ENCODE results near the gene HELT. TPM values are rescaled to one million over a fixed set of nuclear protein-coding genes. Genes with fewer than 3 reads are reported as not detected.

HELT gene
- total and polyA plus RNA-seq, 2 donors (not counting 3 experiments of a cell fraction or from before 2014, with no cell fraction given): not detected

- BruUV-seq (replicated peaks): no TSS peak
- intact Hi-C loops (cut with micrococcal nuclease): no loop called here
- Histone ChIP-seq H3K4me3 (replicated peaks in 1 of 3; ENCODE audit: insufficient read depth in 1 of 3, low read depth in 1 of 3, low read length in 3 of 3) (no peak overlapping the region), H3K36me3 (ENCODE audit: control insufficient read depth in 2 of 2, extremely low read depth in 1 of 2, insufficient read depth in 2 of 2, low read length in 2 of 2) (no peaks in the 10 kb centered on the region), H3K79me2 (ENCODE audit: control insufficient read depth, insufficient read depth, low read length) (no peaks in the 10 kb centered on the region), H3K27me3 (ENCODE audit: control insufficient read depth in 2 of 2, insufficient read depth in 2 of 2, low read length in 2 of 2) (peaks cover 0 to 16% of the 10 kb centered on the region in 2 experiments), H2AFZ (ENCODE audit: low read depth, low read length) (no peak overlapping the region), H3K9ac (replicated peaks; ENCODE audit: extremely low read depth, insufficient read depth, low read length) (no peak overlapping the region), H3K27ac (ENCODE audit: insufficient read depth, low read depth, low read length) (no peak overlapping the region), H4K20me1 (replicated peaks; ENCODE audit: control insufficient read depth, extremely low read depth, insufficient read depth, low read length) (no peaks in the 10 kb centered on the region), H3K4me2 (ENCODE audit: insufficient read depth, low read length) (no peak overlapping the region), H3K9me3 (replicated peaks; ENCODE audit: control insufficient read depth, insufficient read depth, low read length) (no peaks in the 10 kb centered on the region), H3K9me1 (replicated peaks; ENCODE audit: control insufficient read depth, extremely low read depth, insufficient read depth, low read length) (no peaks in the 10 kb centered on the region), H3K4me1 (ENCODE audit: control insufficient read depth, extremely low read depth, insufficient read depth, low read length) (no peaks in the 10 kb centered on the region)
- TF ChIP-seq POLR2AphosphoS5 (IDR thresholded peaks at IDR 0.05; ENCODE audit: insufficient read depth, low read depth, low read length) (no peak), GATA2 (IDR thresholded peaks at IDR 0.05; ENCODE audit: insufficient read depth, insufficient read length, low read depth, low read length) (no peak), MYC (IDR thresholded peaks at IDR 0.05; ENCODE audit: low read depth, low read length) (no peak), MAX (IDR thresholded peaks at IDR 0.05; ENCODE audit: insufficient read depth, insufficient read length) (no peak), CTCF (IDR thresholded peaks at IDR 0.05; ENCODE audit: extremely low read depth in 1 of 2, insufficient read depth in 1 of 2, low read depth in 1 of 2, low read length in 2 of 2) (no peak), FOS (IDR thresholded peaks at IDR 0.05; ENCODE audit: borderline replicate concordance, insufficient read depth, low read length) (no peak), JUN (IDR thresholded peaks at IDR 0.05; ENCODE audit: borderline replicate concordance, insufficient read depth, insufficient read length, low read depth) (no peak), POLR2A (IDR thresholded peaks at IDR 0.05; ENCODE audit: low read depth, low read length) (no peak), EZH2 (IDR thresholded peaks at IDR 0.05; ENCODE audit: borderline replicate concordance, low read depth, low read length, severe bottlenecking) (no peak)
- dilution Hi-C loops (cut with MboI; ENCODE audit: extremely low pct_ligation_motif_present, low sequenced_read_pairs): no loop called here
- POLR2A ChIA-PET: no interaction called here
- CTCF ChIA-PET: interaction anchor here (2.0 kb wide), 1 partner anchor 1004 kb away, joined by 8 read pairs; no protein-coding TSS in a partner anchor
- no peak for FAIRE-seq
- DNase-seq (ENCODE audit: low read depth, low spot score): no peak
Measured at GRCh38 chr4:185033950-185034349, 15.7 kb downstream of the HELT start.

Measured in endothelial cell of umbilical vein (primary cell).